GM12891 (cell line): ENCODE measurements around the gene LHFPL4.

Experiments used
- PAX5 ChIP-seq: IDR thresholded peaks from 2 replicates; pipeline ENCODE4 v1.6.1; 2011; ENCODE audit warnings: low read length, moderate library complexity, mild to moderate bottlenecking; ENCODE audit not compliant: insufficient read depth, severe bottlenecking
- POLR2A ChIP-seq: IDR thresholded peaks from 2 replicates; pipeline ENCODE4 v1.6.1; 2011; ENCODE audit warnings: low read depth, low read length, control low read depth
- POU2F2 ChIP-seq: IDR thresholded peaks from 2 replicates; pipeline ENCODE4 v1.6.1; 2011; ENCODE audit warnings: low read depth, mild to moderate bottlenecking, control low read depth, low read length, moderate library complexity
- TAF1 ChIP-seq: IDR thresholded peaks from 2 replicates; pipeline ENCODE4 v1.6.1; 2011; ENCODE audit warnings: low read depth, low read length, control low read depth

GRCh38 chr3:9534429-9534828 is 19.2 kb downstream of the LHFPL4 start:
- no peak for TF ChIP-seq POLR2A
- no peak for TF ChIP-seq PAX5
- no peak for TF ChIP-seq TAF1
- no peak for TF ChIP-seq POU2F2
